Esophagus muscularis mucosa (tissue), 4 donors: ENCODE results near the gene CDC42SE2. TPM values are rescaled to one million over a fixed set of nuclear protein-coding genes. Genes with fewer than 3 reads are reported as not detected.

Source experiments
- DNase-seq: peaks from one replicate; pipeline ENCODE4 v3.0.0-alpha.2; 2017; ENCODE audit errors: extremely low spot score
- H3K27ac ChIP-seq, 4 donors: fragments of 200-600 bp; sonication (generic); replicated peaks in 1 of 4; 1 replicate in 3 of 4; 2 replicates in 1 of 4; pipeline ENCODE4 v1.5.1; 2016 to 2019; ENCODE audit warnings: mild to moderate bottlenecking in 1 of 4
- H3K27me3 ChIP-seq, 4 donors: fragments of 200-600 bp; sonication (generic); one replicate each; pipeline versions ENCODE4 v1.5.1 to v1.6.0; 2016 to 2019
- H3K36me3 ChIP-seq, 4 donors: fragments of 200-600 bp; sonication (generic); one replicate each; pipeline ENCODE4 v1.5.1; 2016 to 2019
- H3K4me1 ChIP-seq, 4 donors: fragments of 200-600 bp; sonication (generic); one replicate each; pipeline ENCODE4 v1.5.1; 2016 to 2019
- H3K4me3 ChIP-seq, 4 donors: fragments of 200-600 bp; sonication (generic); 1 replicate in 2 of 4; 2 replicates in 2 of 4; pipeline ENCODE4 v1.5.1; 2016 to 2019; ENCODE audit warnings: mild to moderate bottlenecking in 4 of 4, moderate library complexity in 1 of 4
- H3K9me3 ChIP-seq, 4 donors: fragments of 200-600 bp; sonication (generic); 1 replicate in 3 of 4; 2 replicates in 1 of 4; pipeline ENCODE4 v1.5.1; 2016 to 2019
- CTCF ChIP-seq, 3 experiments: fragments of 200-600 bp in 2 of 3; fragments of 450-650 bp in 1 of 3; sonication (generic) in 2 of 3; IDR thresholded peaks; one replicate each; pipeline ENCODE4 v1.5.1; 2017 to 2019; ENCODE audit warnings: antibody characterized with exemption in 3 of 3, mild to moderate bottlenecking in 2 of 3, moderate library complexity in 1 of 3
- EP300 ChIP-seq: sonication (generic); formaldehyde crosslinking; IDR thresholded peaks from one replicate; pipeline ENCODE4 v1.6.1; 2017; ENCODE audit warnings: antibody characterized with exemption
- POLR2A ChIP-seq: fragments of 450-650 bp; IDR thresholded peaks from one replicate; pipeline ENCODE4 v1.6.1; 2017; ENCODE audit warnings: antibody characterized with exemption, moderate library complexity, mild to moderate bottlenecking, low read depth
- POLR2AphosphoS5 ChIP-seq, 2 donors: sonication (generic); formaldehyde crosslinking; IDR thresholded peaks; one replicate each; pipeline ENCODE4 v1.6.1; 2017; ENCODE audit warnings: antibody characterized with exemption in 2 of 2
- WGBS: methylation state at CpG from one replicate; pipeline ENCODE4 v1.1.5; 2018; 5-methylcytosine and 5-hydroxymethylcytosine counted together
- intact Hi-C: fragments of 100-400 bp; cut with DNase I; formaldehyde crosslinking; loops from one replicate; pipeline ENCODE4 v1.15.1; 2023
- total RNA-seq, 4 donors: library from RNA; depleted of rRNA; stranded (reverse); fragments of >200 nt; gene quantifications; one replicate each; pipeline versions ENCODE4 v1.1.0 to v1.2.1, GENCODE V29; 2016

CDC42SE2 gene
- total RNA-seq, 4 donors from 2014 or later, result 23.1 to 28.0 (median 25.4) TPM

GRCh38 chr5:131281868-131282234, 18.0 kb downstream of the CDC42SE2 start:
- H3K27ac ChIP-seq, result no peak overlapping the region
- H3K27me3 ChIP-seq, result no peaks in the 10 kb centered on the region
- H3K36me3 ChIP-seq, result no peaks in the 10 kb centered on the region
- peaks cover 0 to 28% (median 18%) of the 10 kb centered on the region in 4 donors for H3K4me1 ChIP-seq
- intact Hi-C loops, result no loop called here
- no peaks in the 10 kb centered on the region for H3K9me3 ChIP-seq
- H3K4me3 ChIP-seq, result no peak overlapping the region
- no peak for DNase-seq
- WGBS, result 56% methylated on average over 2 of the region's 2 CpGs
- TF ChIP-seq EP300 (no peak), CTCF (IDR thresholded peaks at IDR 0.05) (no peak), POLR2AphosphoS5 (IDR thresholded peaks at IDR 0.05) (no peak), POLR2A (no peak)

- no peaks in the 10 kb centered on the region for H3K27me3 ChIP-seq
- no peak for TF ChIP-seq CTCF (IDR thresholded peaks at IDR 0.05)
- no peak for TF ChIP-seq POLR2A
- TF ChIP-seq POLR2AphosphoS5 (IDR thresholded peaks at IDR 0.05), result no peak
- no peak for TF ChIP-seq EP300
- no peak for DNase-seq
- 92% methylated on average over 2 of the region's 2 CpGs for WGBS
- no peaks in the 10 kb centered on the region for H3K9me3 ChIP-seq
- H3K4me1 ChIP-seq, result peaks cover 0 to 28% (median 18%) of the 10 kb centered on the region in 4 donors
- no peaks in the 10 kb centered on the region for H3K36me3 ChIP-seq
- intact Hi-C loops, result no loop called here
- no peak overlapping the region for H3K4me3 ChIP-seq
- H3K27ac ChIP-seq, result no peak overlapping the region
Measured at GRCh38 chr5:131282235-131282634, 18.4 kb downstream of the CDC42SE2 start.

GRCh38 chr5:131285703-131286399, 22.0 kb downstream of the CDC42SE2 start:
- no peak overlapping the region for H3K27ac ChIP-seq
- no peak for DNase-seq
- H3K36me3 ChIP-seq, result peaks cover 0 to 5% (median 0%) of the 10 kb centered on the region in 4 donors
- H3K27me3 ChIP-seq, result no peaks in the 10 kb centered on the region
- no peak for TF ChIP-seq CTCF (IDR thresholded peaks at IDR 0.05)
- WGBS, result 100% methylated on average over 1 of the region's 1 CpG
- no peaks in the 10 kb centered on the region for H3K9me3 ChIP-seq
- peaks cover 0 to 10% (median 7%) of the 10 kb centered on the region in 4 donors for H3K4me1 ChIP-seq
- intact Hi-C loops, result no loop called here
- H3K4me3 ChIP-seq, result no peak overlapping the region

GRCh38 chr5:131286400-131286715, 22.5 kb downstream of the CDC42SE2 start:
- TF ChIP-seq POLR2AphosphoS5 (IDR thresholded peaks at IDR 0.05), result no peak
- Histone ChIP-seq H3K36me3 (peaks cover 0 to 5% (median 0%) of the 10 kb centered on the region in 4 donors), H3K27ac (no peak overlapping the region), H3K27me3 (no peaks in the 10 kb centered on the region), H3K4me3 (no peak overlapping the region), H3K9me3 (no peaks in the 10 kb centered on the region), H3K4me1 (peaks cover 0 to 5% (median 2%) of the 10 kb centered on the region in 4 donors)
- intact Hi-C loops, result no loop called here
- WGBS, result 91% methylated on average over 5 of the region's 5 CpGs
- DNase-seq, result no peak

- intact Hi-C loops, result no loop called here
- 80% methylated on average over 1 of the region's 1 CpG for WGBS
- no peak overlapping the region for H3K27ac ChIP-seq
Measured at GRCh38 chr5:131288328-131288727, 24.5 kb downstream of the CDC42SE2 start.

More at GRCh38 chr5:131288328-131288727, 24.5 kb downstream of the CDC42SE2 start:
- Histone ChIP-seq H3K9me3 (no peaks in the 10 kb centered on the region), H3K27me3 (no peaks in the 10 kb centered on the region), H3K4me1 (peaks cover 0 to 5% (median 0%) of the 10 kb centered on the region in 4 donors), H3K36me3 (peaks cover 0 to 5% (median 0%) of the 10 kb centered on the region in 4 donors), H3K4me3 (no peak overlapping the region)
- TF ChIP-seq EP300 (no peak), POLR2A (no peak), POLR2AphosphoS5 (IDR thresholded peaks at IDR 0.05) (no peak), CTCF (IDR thresholded peaks at IDR 0.05) (no peak)
- no peak for DNase-seq
